GM12801 (cell line): ENCODE data around the gene DMD.

ENCODE experiments used
- CTCF ChIP-seq: IDR thresholded peaks from one replicate; pipeline ENCODE4 v1.5.1; 2011; ENCODE audit warnings: control low read depth; ENCODE audit not compliant: insufficient read length; ENCODE audit errors: extremely low read depth

The DMD gene

DNA sequence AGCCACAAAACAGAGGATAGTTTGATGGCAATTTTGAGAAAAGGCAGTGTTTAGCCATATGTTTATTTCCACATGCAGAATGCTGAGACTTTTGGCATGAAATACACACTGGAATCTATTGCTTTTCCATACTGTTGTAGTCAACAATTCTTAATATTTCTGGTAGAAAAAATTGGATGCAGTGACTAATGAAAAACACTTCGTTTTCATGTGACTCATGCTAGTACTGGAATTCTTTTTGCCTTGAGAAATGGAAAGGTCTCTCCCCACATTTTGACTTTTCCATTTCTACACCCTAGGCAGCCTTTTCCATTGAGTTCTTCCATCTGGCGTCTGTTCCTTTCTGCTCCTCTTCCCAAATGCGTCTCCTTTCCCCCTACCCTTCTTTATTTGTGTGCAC is 1714.3 kb downstream of the DMD start:
- no peak for TF ChIP-seq CTCF

DNA sequence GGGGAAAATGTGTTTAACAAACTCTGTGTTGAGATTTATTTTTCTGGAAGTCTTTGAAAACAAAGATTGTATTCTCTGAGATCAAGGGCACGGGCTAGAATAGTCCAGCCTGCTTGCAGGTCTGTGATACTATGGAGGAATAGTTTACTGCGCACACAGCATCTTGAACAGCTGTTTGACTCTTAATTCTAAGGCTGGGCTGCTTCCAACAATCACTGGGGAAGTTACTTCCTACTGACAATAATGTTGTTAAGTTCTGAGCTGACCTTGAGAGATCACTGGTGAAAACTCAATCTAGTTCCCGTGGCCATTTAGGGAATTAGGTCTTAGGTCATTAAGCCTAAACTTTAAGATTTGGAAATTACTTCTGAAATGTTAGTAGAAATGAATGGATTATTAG is 1723.4 kb downstream of the DMD start:
- no peak for TF ChIP-seq CTCF

DNA sequence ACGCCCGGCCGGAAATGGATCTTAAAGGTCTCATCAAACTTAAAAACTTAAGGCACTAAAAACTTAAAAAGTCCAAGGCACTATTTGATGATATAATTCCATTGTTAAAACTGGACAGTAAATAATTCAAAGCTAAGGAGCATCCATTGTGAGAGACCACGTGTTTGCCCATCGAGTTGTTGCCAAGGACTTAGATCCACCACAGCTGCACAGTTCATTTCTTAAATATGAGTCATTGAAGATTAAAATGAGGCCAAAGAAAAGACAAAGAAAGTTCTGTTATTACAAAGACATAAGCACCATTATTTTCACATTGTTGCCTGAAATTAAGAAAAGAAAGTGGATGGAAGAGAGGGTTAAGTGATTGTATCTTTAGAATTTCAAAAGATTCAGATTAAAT is 1728.0 kb downstream of the DMD start:
- no peak for TF ChIP-seq CTCF

GRCh38 chrX:31480696-31481095 is 1730.7 kb downstream of the DMD start:
- TF ChIP-seq CTCF, result no peak

- TF ChIP-seq CTCF, result no peak
Measured at GRCh38 chrX:31471229-31471628, 1740.1 kb downstream of the DMD start.

GRCh38 chrX:31464306-31464915 is 1746.9 kb downstream of the DMD start:
- TF ChIP-seq CTCF, result no peak

DNA sequence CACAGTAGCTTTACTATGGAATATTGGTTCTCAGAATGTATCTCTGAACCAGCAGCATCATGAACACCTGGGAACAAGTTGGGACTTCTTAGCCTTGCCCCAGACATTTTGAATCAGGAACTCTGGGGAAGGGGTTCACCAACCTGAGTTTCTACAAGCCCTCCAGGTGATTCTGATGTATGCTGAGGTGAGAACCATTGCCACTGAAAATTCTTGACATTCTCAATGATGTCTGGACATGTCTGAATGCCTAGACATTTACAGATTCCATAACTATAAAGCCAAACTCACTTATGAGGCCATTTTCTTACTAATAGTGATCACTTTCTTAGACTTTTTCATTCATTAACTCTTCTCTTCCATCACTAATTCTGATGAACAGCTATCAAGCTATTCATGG is 1750.1 kb downstream of the DMD start:
- TF ChIP-seq CTCF, result no peak

DNA sequence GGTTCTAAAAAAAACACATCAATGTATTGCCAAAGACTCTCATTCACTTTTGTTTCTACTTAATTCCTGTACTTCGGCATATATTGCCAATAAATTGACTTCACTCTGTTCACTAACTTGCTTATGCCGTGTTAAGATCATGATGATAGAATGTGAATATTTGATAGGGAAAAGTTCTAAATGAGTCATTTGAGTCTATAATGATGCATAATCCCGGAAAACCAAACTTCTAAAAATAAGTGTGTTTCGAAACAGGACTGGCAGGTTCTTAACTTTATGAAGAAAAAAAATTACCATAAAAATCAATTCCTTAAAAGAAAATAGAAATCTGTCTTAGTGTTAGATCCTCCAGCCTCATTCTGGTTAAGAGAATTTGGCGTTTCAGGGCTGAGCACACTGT is 1752.0 kb downstream of the DMD start:
- no peak for TF ChIP-seq CTCF
